Muscle of leg (tissue), 11 donors: ENCODE data around the gene PATL1. TPM values are rescaled to one million over a fixed set of nuclear protein-coding genes. Genes with fewer than 3 reads are reported as not detected.
"Not testable (repeated sequence)": the region's sequence is repeated elsewhere in the genome, so short reads cannot be mapped to it uniquely, and the experiment has no call there.

ENCODE experiments used
- DNase-seq: peaks from one replicate; pipeline ENCODE4 v3.0.0; 2013
- H3K27ac ChIP-seq: one replicate; pipeline ENCODE4 v1.5.1; 2013; ENCODE audit warnings: mild to moderate bottlenecking, low read length, control low read depth
- H3K27me3 ChIP-seq: one replicate; pipeline ENCODE4 v1.6.1; 2013; ENCODE audit warnings: low read length; ENCODE audit not compliant: control insufficient read depth, insufficient read depth
- H3K36me3 ChIP-seq: one replicate; pipeline ENCODE4 v1.6.1; 2013; ENCODE audit warnings: low read length; ENCODE audit not compliant: control insufficient read depth, insufficient read depth
- H3K4me1 ChIP-seq: one replicate; pipeline ENCODE4 v1.6.1; 2013; ENCODE audit warnings: low read length; ENCODE audit not compliant: control insufficient read depth, insufficient read depth
- H3K4me3 ChIP-seq: one replicate; pipeline ENCODE4 v1.5.1; 2013; ENCODE audit warnings: low read length, control low read depth
- H3K9me3 ChIP-seq: replicated peaks from 2 replicates; pipeline ENCODE4 v1.6.1; 2013; ENCODE audit warnings: low read depth, low read length; ENCODE audit not compliant: control insufficient read depth
- WGBS: methylation state at CpG from one replicate; pipeline ENCODE4 v1.1.5; 2013; ENCODE audit warnings: missing lambda C conversion rate; ENCODE audit not compliant: insufficient coverage; 5-methylcytosine and 5-hydroxymethylcytosine counted together
- polyA plus RNA-seq, 8 donors: library from polyadenylated mRNA; unstranded; fragments of 120-200 nt; gene quantifications; one replicate each; pipeline versions ENCODE4 v1.2.1 to v1.2.3, GENCODE V29; 2013; ENCODE audit warnings: inconsistent platforms in 1 of 8, low replicate concordance in 1 of 8; ENCODE audit not compliant: insufficient read length in 8 of 8, insufficient read depth in 1 of 8
- total RNA-seq: library from RNA; stranded (reverse); fragments of 120-200 nt; gene quantifications from one replicate; pipeline ENCODE4 v1.2.4, GENCODE V29; 2013

PATL1 gene
- total and polyA plus RNA-seq, 9 donors: 8.2 to 28.7 (median 25.7) TPM

DNA sequence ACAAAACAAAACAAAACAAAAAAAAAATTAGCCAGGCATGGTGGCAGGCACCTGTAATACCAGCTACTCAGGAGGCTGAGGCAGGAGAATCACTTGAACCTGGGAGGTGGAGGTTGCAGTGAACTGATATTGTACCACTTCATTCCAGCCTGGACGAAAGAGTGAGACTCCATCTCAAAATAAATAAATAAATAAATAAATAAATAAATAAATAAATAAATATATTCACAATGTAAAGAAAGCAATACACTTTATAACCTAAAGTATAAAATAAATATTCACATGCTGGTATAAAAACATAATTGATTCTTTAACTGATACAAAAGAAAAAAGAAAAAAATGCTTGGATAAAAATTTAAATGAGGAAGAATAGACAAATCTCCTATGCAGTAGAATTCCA is 34.7 kb upstream of the PATL1 start:
- H3K4me1 ChIP-seq, H3K36me3 ChIP-seq, H3K27me3 ChIP-seq, H3K9me3 ChIP-seq, DNase-seq, H3K4me3 ChIP-seq, H3K27ac ChIP-seq: not testable (repeated sequence)
- WGBS: no CpG with 5 or more reads among the region's 1 CpG

DNA sequence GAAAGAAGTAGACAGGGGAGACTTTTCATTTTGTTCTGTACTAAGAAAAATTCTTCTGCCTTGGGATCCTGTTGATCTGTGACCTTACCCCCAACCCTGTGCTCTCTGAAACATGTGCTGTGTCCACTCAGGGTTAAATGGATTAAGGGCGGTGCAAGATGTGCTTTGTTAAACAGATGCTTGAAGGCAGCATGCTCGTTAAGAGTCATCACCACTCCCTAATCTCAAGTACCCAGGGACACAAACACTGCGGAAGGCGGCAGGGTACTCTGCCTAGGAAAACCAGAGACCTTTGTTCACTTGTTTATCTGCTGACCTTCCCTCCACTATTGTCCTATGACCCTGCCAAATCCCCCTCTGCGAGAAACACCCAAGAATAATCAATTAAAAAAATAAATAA is 31.3 kb upstream of the PATL1 start:
- H3K36me3 ChIP-seq, H3K9me3 ChIP-seq, H3K4me3 ChIP-seq, H3K27me3 ChIP-seq, H3K27ac ChIP-seq, DNase-seq, H3K4me1 ChIP-seq: not testable (repeated sequence)
- WGBS: no CpG with 5 or more reads among the region's 5 CpGs

DNA sequence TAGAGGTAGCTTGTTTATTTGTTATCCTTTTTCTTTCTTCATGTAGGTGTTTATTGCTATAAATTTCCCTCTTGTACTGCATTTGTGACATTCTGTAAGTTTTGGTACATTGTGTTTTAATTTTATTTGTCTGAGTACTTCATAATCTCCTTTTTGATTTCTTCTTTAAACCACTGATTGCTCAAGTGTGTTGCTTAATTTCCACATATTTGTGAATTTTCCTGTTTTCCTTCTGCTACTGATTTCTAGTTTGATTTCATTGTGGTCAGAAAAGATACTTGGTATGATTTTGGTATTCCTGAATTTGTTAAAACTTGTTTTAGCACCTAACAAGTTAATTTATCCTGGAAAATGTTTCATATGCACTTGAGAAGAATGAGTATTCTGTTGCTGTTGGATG is 29.7 kb upstream of the PATL1 start:
- no peaks in the 10 kb centered on the region for H3K36me3 ChIP-seq
- no peak for DNase-seq
- no peaks in the 10 kb centered on the region for H3K4me1 ChIP-seq

DNA sequence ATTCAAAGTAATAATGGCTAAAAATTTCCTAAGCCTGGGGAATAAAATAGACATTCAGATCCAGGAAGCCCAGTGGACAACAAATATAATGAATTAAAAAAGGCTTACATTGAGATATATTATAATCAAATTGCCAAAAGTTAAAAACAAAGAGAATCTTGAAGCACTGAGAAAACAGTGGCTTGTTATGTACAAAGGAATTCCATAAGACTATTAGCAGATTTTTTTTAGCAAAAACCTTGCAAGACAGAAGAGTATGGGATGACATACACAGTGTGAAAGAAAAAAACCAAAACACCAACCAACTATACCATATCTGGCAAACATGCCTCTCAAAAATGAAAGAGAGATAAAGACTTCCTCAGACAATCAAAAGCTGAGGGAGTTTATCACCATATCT is 24.1 kb upstream of the PATL1 start:
- no peak for DNase-seq
- H3K27me3 ChIP-seq: no peaks in the 10 kb centered on the region

More for the DNA sequence above, 29.7 kb upstream of the PATL1 start:
- H3K4me3 ChIP-seq: no peak overlapping the region
- H3K27ac ChIP-seq: no peak overlapping the region
- no peaks in the 10 kb centered on the region for H3K9me3 ChIP-seq
- no peaks in the 10 kb centered on the region for H3K27me3 ChIP-seq

GRCh38 chr11:59691156-59691555 is 22.3 kb upstream of the PATL1 start:
- H3K9me3 ChIP-seq: peaks cover 3% of the 10 kb centered on the region
- H3K36me3 ChIP-seq: no peaks in the 10 kb centered on the region
- H3K4me1 ChIP-seq: no peaks in the 10 kb centered on the region
- H3K4me3 ChIP-seq: no peak overlapping the region
- H3K27me3 ChIP-seq: no peaks in the 10 kb centered on the region
- no peak for DNase-seq
- no peak overlapping the region for H3K27ac ChIP-seq
- WGBS: 67% methylated on average over 1 of the region's 2 CpGs

More for the DNA sequence above, 24.1 kb upstream of the PATL1 start:
- H3K9me3 ChIP-seq: peaks cover 3% of the 10 kb centered on the region
- no peaks in the 10 kb centered on the region for H3K36me3 ChIP-seq
- H3K4me3 ChIP-seq: no peak overlapping the region
- H3K27ac ChIP-seq: no peak overlapping the region
- H3K4me1 ChIP-seq: no peaks in the 10 kb centered on the region

- H3K4me3 ChIP-seq: no peak overlapping the region
- DNase-seq: no peak
- WGBS: no CpG with 5 or more reads among the region's 3 CpGs
- H3K9me3 ChIP-seq: peaks cover 5% of the 10 kb centered on the region
- H3K4me1 ChIP-seq: no peaks in the 10 kb centered on the region
- no peak overlapping the region for H3K27ac ChIP-seq
- H3K36me3 ChIP-seq: no peaks in the 10 kb centered on the region
- no peaks in the 10 kb centered on the region for H3K27me3 ChIP-seq
These were observed 20.2 kb upstream of the PATL1 start for GRCh38 chr11:59689015-59689414.

DNA sequence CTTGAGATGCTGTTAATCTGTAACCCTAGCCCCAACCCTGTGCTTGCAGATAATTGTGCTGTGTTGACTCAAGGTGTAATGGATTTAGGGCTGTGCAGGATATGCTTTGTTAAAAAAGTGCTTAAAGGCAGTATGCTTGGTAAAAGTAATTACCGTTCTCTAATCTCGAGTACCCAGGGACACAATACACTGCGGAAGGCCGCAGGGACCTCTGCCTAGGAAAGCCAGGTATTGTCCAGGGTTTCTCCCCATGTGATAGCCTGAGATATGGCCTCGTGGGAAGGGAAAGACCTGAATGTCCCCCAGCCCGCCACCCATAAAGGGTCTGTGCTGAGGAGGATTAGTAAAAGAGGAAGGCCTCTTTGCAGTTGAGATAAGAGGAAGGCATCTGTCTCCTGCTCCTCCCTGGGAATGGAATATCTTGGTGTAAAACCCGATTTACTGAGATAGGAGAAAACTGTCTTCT is 12.5 kb upstream of the PATL1 start:
- H3K9me3 ChIP-seq, H3K27ac ChIP-seq, H3K4me1 ChIP-seq, H3K36me3 ChIP-seq, H3K4me3 ChIP-seq, H3K27me3 ChIP-seq, DNase-seq: not testable (repeated sequence)
- 76% methylated on average over 6 of the region's 7 CpGs for WGBS

- H3K4me1 ChIP-seq: no peaks in the 10 kb centered on the region
- no CpG with 5 or more reads among the region's 1 CpG for WGBS
- DNase-seq: peak; percentile 85
- peaks cover 2% of the 10 kb centered on the region for H3K9me3 ChIP-seq
- H3K4me3 ChIP-seq: no peak overlapping the region
- no peak overlapping the region for H3K27ac ChIP-seq
- H3K36me3 ChIP-seq: no peaks in the 10 kb centered on the region
- H3K27me3 ChIP-seq: no peaks in the 10 kb centered on the region
These were observed 11.7 kb upstream of the PATL1 start for GRCh38 chr11:59680287-59681154.

GRCh38 chr11:59679347-59679746 is 10.5 kb upstream of the PATL1 start:
- Histone ChIP-seq H3K9me3 (no peaks in the 10 kb centered on the region), H3K4me3 (no peak overlapping the region), H3K27me3 (no peaks in the 10 kb centered on the region), H3K36me3 (no peaks in the 10 kb centered on the region), H3K4me1 (no peaks in the 10 kb centered on the region), H3K27ac (no peak overlapping the region)
- no peak for DNase-seq

- no peaks in the 10 kb centered on the region for H3K27me3 ChIP-seq
- no peak overlapping the region for H3K4me3 ChIP-seq
- no peak overlapping the region for H3K27ac ChIP-seq
- DNase-seq: no peak
- no peaks in the 10 kb centered on the region for H3K4me1 ChIP-seq
- H3K36me3 ChIP-seq: no peaks in the 10 kb centered on the region
- no CpG with 5 or more reads among the region's 3 CpGs for WGBS
- no peaks in the 10 kb centered on the region for H3K9me3 ChIP-seq
These were observed 10.0 kb upstream of the PATL1 start for GRCh38 chr11:59678813-59679165.
